D721Med (cell line): Measurements from ENCODE around the gene HES2.
A peak's percentile ranks its signal among the peaks of the same experiment; 100 is the strongest.

Experiments
- DNase-seq: peaks from one replicate; pipeline ENCODE4 v3.0.0; 2011; ENCODE audit warnings: low spot score; ENCODE audit not compliant: insufficient read length
- FAIRE-seq: peaks from 2 replicates; lab custom pipeline; 2011; peaks lifted over from hg19 to GRCh38; lab: Jason Lieb, UNC
- CTCF ChIP-seq: IDR thresholded peaks from 2 replicates; pipeline ENCODE4 v1.5.1; 2012; ENCODE audit warnings: mild to moderate bottlenecking, control low read depth; ENCODE audit not compliant: insufficient read depth; ENCODE audit errors: missing control alignments

The HES2 gene

DNA sequence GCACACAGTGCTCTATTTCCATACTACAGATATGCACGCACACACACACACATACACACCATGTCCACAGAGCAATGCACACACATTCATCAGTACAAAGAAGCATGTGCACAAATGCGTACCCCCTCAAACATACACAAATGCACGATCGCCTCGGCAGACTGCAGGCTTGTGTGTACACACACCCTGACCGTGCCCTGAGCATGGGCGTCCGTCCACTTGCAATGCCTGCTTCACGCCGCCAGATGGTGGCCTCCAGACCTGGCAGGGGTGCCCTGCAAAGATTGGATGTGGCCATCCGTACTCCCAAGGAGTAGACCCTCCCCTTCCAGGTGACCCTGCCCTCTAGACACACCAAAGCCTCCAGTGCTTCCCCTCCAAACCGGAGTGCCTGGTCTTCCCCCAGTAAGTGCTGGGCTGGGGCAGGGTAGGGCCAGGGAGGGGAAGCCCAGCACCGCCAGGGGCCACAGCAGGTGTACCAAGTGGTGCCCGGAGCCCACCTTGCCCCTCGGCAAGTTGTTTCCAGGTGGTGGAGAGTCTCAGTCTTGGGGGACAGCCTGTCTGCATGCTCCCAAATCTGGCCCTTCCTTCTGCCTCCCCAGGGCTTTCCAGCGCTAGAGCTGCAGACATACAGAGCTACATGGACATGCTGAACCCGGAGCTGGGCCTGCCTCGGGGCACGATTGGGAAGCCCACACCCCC lies 25.5 kb upstream of the HES2 start:
- FAIRE-seq (no peak), DNase-seq (no peak)
- TF ChIP-seq CTCF = peak; percentile 26

DNA sequence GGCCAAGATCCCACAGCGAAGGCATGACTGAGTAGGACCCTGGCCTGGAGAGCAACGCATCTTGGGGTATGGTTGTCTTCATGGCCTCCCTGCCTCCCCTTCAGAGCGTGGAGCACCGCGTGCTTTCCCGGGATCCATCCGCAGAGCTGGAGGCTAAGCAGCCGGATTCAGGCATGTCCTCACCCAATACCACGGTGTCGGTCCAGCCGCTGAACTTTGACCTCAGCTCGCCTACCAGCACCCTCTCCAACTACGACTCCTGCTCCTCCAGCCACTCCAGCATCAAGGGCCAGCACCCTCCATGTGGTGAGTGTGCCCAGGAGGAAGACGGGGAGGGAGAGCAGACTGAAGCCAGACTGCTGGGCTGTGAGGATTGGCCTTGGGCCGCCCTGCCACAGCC lies 24.7 kb upstream of the HES2 start:
- no peak for FAIRE-seq
- DNase-seq = no peak
- TF ChIP-seq CTCF = no peak

DNA sequence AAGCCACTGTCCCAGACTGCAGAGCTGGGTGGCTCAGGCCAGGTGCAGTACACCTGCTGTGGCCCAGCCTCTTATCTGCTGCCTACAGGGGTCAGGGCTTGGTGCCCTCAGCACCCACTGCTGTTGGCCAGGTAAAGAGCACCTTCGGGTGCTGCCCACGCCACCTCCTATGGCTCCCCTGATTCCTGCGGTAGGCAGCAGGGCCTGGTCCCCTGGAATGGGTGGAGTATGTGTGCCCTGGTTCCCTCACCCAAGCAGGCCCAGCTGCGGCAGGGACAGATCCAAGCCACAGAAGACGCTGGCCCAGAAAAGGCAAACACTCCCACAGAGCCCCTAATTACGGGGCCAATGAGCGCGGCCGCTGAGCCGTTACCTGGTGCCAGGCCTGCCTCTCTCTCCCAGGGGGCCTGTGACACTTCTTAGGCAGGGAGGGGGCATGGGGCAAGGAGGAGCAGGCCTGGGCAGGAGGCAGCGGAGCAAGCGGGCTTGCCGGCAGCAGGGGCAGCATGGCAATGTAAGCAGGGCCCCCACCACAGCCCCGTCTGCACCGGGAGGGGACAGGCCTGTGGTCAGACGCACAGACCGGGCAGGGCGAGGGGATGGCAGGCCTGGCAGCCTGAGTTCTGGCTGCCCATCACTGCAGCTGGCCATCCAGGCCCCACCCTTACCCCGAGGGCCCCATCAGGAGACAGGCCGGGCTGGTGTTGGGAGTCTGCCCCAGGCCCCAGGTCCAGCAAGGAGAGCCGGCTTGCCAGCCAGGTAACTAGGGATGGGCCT lies 23.8 kb upstream of the HES2 start:
- FAIRE-seq (no peak), DNase-seq (no peak)
- TF ChIP-seq CTCF = no peak

DNA sequence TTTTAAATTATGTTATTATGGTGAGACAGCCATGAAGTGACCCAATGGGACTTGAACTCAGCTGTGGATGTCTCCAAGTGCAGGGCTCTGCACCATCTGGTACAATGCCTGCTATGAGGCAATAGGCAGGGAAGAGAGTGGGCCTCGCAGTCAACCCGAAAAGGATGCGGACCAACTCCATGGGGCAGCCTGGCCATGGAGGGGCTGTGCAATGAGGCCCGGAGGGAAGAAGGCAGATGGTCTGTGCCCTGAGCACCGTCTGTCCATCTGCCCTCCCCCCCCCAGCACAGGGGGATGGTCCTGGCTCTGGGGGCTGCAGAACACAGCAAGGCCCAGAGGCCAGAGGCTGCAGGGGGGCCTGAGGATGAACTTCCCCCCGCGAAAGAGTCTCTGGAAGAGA lies 21.9 kb upstream of the HES2 start:
- TF ChIP-seq CTCF = no peak
- DNase-seq (no peak), FAIRE-seq (no peak)

DNA sequence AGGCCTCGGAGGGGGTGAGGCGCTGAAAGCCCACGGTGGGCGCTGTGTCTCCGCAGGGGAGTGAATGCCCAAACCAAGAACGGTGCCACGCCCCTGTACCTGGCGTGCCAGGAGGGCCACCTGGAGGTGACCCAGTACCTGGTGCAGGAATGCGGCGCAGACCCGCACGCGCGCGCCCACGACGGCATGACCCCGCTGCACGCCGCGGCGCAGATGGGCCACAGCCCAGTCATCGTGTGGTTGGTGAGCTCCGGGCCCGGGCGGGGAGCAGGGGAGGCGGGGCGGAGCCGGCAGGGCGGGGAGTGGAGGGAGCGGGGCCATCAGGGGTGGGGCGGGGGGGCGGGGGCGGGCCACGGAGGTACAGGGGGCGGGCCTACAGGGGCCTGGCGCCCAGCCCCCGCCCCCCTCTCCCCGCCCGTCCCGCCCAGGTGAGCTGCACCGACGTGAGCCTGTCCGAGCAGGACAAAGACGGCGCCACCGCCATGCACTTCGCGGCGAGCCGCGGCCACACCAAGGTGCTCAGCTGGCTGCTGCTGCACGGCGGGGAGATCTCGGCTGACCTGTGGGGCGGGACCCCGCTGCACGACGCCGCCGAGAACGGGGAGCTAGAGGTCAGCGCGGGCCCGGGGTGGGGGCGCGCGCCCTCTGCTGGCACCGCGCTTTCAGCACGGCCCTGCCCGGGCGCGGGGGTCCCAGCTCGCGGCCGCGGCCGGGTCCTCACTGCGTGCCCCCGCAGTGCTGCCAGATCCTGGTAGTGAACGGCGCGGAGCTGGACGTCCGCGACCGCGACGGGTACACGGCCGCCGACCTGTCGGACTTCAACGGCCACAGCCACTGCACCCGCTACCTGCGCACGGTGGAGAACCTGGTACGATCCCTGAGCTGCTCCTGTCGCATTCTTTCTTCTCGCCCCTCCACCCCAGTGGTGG lies 20.7 kb upstream of the HES2 start:
- no peak for FAIRE-seq
- DNase-seq = peak; percentile 38
- peak; percentile 7 for TF ChIP-seq CTCF

GRCh38 chr1:6438047-6438525 lies 18.4 kb upstream of the HES2 start:
- FAIRE-seq = no peak
- peak; percentile 62 for DNase-seq
- peak; percentile 72 for TF ChIP-seq CTCF
